ENCODE data around the gene ACSF3. TPM values are rescaled to one million over a fixed set of nuclear protein-coding genes. Genes with fewer than 3 reads are reported as not detected.
A peak's percentile ranks its signal among the peaks of the same experiment; 100 is the strongest.

ACSF3 gene
- total RNA-seq, 3 donors from 2014 or later, result 44.7 to 77.8 (median 49.6) TPM

- H3K4me1 ChIP-seq (ENCODE audit: low read depth), result peaks cover 6% of the 10 kb centered on the region
- H3K36me3 ChIP-seq (ENCODE audit: low read depth), result no peaks in the 10 kb centered on the region
- ATAC-seq, result no peak
- H3K4me3 ChIP-seq, result no peak overlapping the region
- peak in 2 of 3 donors; percentile 24 to 43 for DNase-seq
- TF ChIP-seq CTCF (IDR thresholded peaks at IDR 0.05), result no peak
- no peaks in the 10 kb centered on the region for H3K9me3 ChIP-seq
- intact Hi-C loops (cut with DNase I, micrococcal nuclease), result no loop called here
These were observed 46.1 kb upstream of the ACSF3 start for GRCh38 chr16:89047331-89048089.

GRCh38 chr16:89048090-89048725 lies 45.4 kb upstream of the ACSF3 start:
- ATAC-seq, result no peak
- H3K4me3 ChIP-seq, result no peak overlapping the region
- intact Hi-C loops (cut with DNase I, micrococcal nuclease), result no loop called here
- H3K9me3 ChIP-seq, result no peaks in the 10 kb centered on the region
- peak in 2 of 3 donors; percentile 21 to 27 for DNase-seq
- TF ChIP-seq CTCF (IDR thresholded peaks at IDR 0.05), result no peak
- H3K36me3 ChIP-seq (ENCODE audit: low read depth), result no peaks in the 10 kb centered on the region
- peaks cover 6% of the 10 kb centered on the region for H3K4me1 ChIP-seq (ENCODE audit: low read depth)

- ATAC-seq (no peak), DNase-seq (peak in 2 of 3 donors; percentile 19 to 46)
- intact Hi-C loops (cut with DNase I, micrococcal nuclease), result no loop called here
- TF ChIP-seq CTCF (IDR thresholded peaks at IDR 0.05), result no peak
- Histone ChIP-seq H3K4me1 (ENCODE audit: low read depth) (peaks cover 6% of the 10 kb centered on the region), H3K4me3 (no peak overlapping the region), H3K36me3 (ENCODE audit: low read depth) (no peaks in the 10 kb centered on the region), H3K9me3 (no peaks in the 10 kb centered on the region)
These were observed 44.7 kb upstream of the ACSF3 start for GRCh38 chr16:89048871-89049422.

GRCh38 chr16:89049484-89050118 lies 44.1 kb upstream of the ACSF3 start:
- Histone ChIP-seq H3K4me3 (no peak overlapping the region), H3K36me3 (ENCODE audit: low read depth) (no peaks in the 10 kb centered on the region), H3K9me3 (no peaks in the 10 kb centered on the region), H3K4me1 (ENCODE audit: low read depth) (peaks cover 6% of the 10 kb centered on the region)
- TF ChIP-seq CTCF (IDR thresholded peaks at IDR 0.05), result no peak
- DNase-seq (peak in 2 of 3 donors; percentile 21 to 35), ATAC-seq (no peak)
- intact Hi-C loops (cut with DNase I, micrococcal nuclease), result no loop called here

- Histone ChIP-seq H3K9me3 (no peaks in the 10 kb centered on the region), H3K4me3 (no peak overlapping the region), H3K36me3 (ENCODE audit: low read depth) (no peaks in the 10 kb centered on the region), H3K4me1 (ENCODE audit: low read depth) (peaks cover 6% of the 10 kb centered on the region)
- ATAC-seq (no peak), DNase-seq (peak in 2 of 3 donors; percentile 25 to 48)
- intact Hi-C loops (cut with DNase I, micrococcal nuclease), result no loop called here
- TF ChIP-seq CTCF (IDR thresholded peaks at IDR 0.05), result no peak
These were observed 43.4 kb upstream of the ACSF3 start for GRCh38 chr16:89050119-89050867.
